H9 (cell line): Measurements from ENCODE around the gene PGA4. TPM values are rescaled to one million over a fixed set of nuclear protein-coding genes. Genes with fewer than 3 reads are reported as not detected.
"Not testable (repeated sequence)": the region's sequence is repeated elsewhere in the genome, so short reads cannot be mapped to it uniquely, and the experiment has no call there.

Source experiments
- DNase-seq: peaks from one replicate; pipeline ENCODE4 v3.0.0-alpha.2; 2017
- H2AFZ ChIP-seq: one replicate; pipeline ENCODE4 v1.6.1; 2013; ENCODE audit warnings: mild to moderate bottlenecking, low read length, control low read depth, moderate library complexity
- H2AK5ac ChIP-seq: 2 replicates; pipeline ENCODE4 v1.6.1; 2013; ENCODE audit warnings: low read length, control low read depth, mixed read lengths; ENCODE audit not compliant: insufficient read length
- H2BK120ac ChIP-seq: one replicate; pipeline ENCODE4 v1.6.1; 2013; ENCODE audit warnings: low read depth, mild to moderate bottlenecking, low read length, control low read depth, inconsistent platforms; ENCODE audit not compliant: poor library complexity, severe bottlenecking
- H2BK12ac ChIP-seq: 2 replicates; pipeline ENCODE4 v1.6.1; 2013; ENCODE audit warnings: low read length, control low read depth, mixed read lengths, low read depth; ENCODE audit not compliant: insufficient read length
- H2BK15ac ChIP-seq: 2 replicates; pipeline ENCODE4 v1.6.1; 2013; ENCODE audit warnings: low read depth, low read length, control low read depth
- H2BK20ac ChIP-seq: one replicate; pipeline ENCODE4 v1.6.1; 2013; ENCODE audit warnings: low read depth, mild to moderate bottlenecking, low read length, control low read depth, inconsistent platforms; ENCODE audit not compliant: poor library complexity, severe bottlenecking
- H2BK5ac ChIP-seq: 2 replicates; pipeline ENCODE4 v1.6.1; 2013; ENCODE audit warnings: low read length, control low read depth, mixed read lengths; ENCODE audit not compliant: insufficient read length
- H3K14ac ChIP-seq: 2 replicates; pipeline ENCODE4 v1.6.1; 2013; ENCODE audit warnings: low read length, control low read depth; ENCODE audit not compliant: insufficient read depth
- H3K18ac ChIP-seq: 2 replicates; pipeline ENCODE4 v1.6.1; 2013; ENCODE audit warnings: low read depth, mild to moderate bottlenecking, mixed read lengths, low read length, control low read depth; ENCODE audit not compliant: insufficient read length
- H3K23ac ChIP-seq: 2 replicates; pipeline ENCODE4 v1.6.1; 2013; ENCODE audit warnings: low read length, control low read depth, mixed read lengths, low read depth; ENCODE audit not compliant: insufficient read length
- H3K23me2 ChIP-seq: 2 replicates; pipeline ENCODE4 v1.6.1; 2013; ENCODE audit warnings: low read depth, mild to moderate bottlenecking, mixed read lengths, low read length, control low read depth; ENCODE audit not compliant: insufficient read length, poor library complexity, severe bottlenecking
- H3K27ac ChIP-seq: 2 replicates; pipeline ENCODE4 v1.5.1; 2013; ENCODE audit warnings: low read length, control low read depth, mixed read lengths, low read depth; ENCODE audit not compliant: insufficient read length
- H3K27me3 ChIP-seq: 2 replicates; pipeline ENCODE4 v1.6.1; 2013; ENCODE audit warnings: low read length, control low read depth, inconsistent platforms; ENCODE audit not compliant: insufficient read depth
- H3K4ac ChIP-seq: 2 replicates; pipeline ENCODE4 v1.6.1; 2013; ENCODE audit warnings: low read depth, mild to moderate bottlenecking, control low read depth, inconsistent platforms, low read length, moderate library complexity
- H3K4me1 ChIP-seq: 2 replicates; pipeline ENCODE4 v1.6.1; 2013; ENCODE audit warnings: low read length, control low read depth, inconsistent platforms; ENCODE audit not compliant: insufficient read depth
- H3K4me2 ChIP-seq: 2 replicates; pipeline ENCODE4 v1.6.1; 2013; ENCODE audit warnings: low read length, control low read depth, mixed read lengths; ENCODE audit not compliant: insufficient read length, insufficient read depth
- H3K56ac ChIP-seq: 2 replicates; pipeline ENCODE4 v1.6.1; 2013; ENCODE audit warnings: low read depth, mild to moderate bottlenecking, mixed read lengths, low read length, control low read depth; ENCODE audit not compliant: insufficient read length
- H3K79me1 ChIP-seq: 2 replicates; pipeline ENCODE4 v1.6.1; 2013; ENCODE audit warnings: low read depth, mild to moderate bottlenecking, moderate library complexity, low read length, control low read depth, inconsistent platforms; ENCODE audit not compliant: insufficient read depth, poor library complexity, severe bottlenecking
- H3K79me2 ChIP-seq: 2 replicates; pipeline ENCODE4 v1.6.1; 2013; ENCODE audit warnings: low read length, control low read depth, inconsistent platforms; ENCODE audit not compliant: insufficient read depth
- H3K9ac ChIP-seq: 2 replicates; pipeline ENCODE4 v1.6.1; 2013; ENCODE audit warnings: low read length, control low read depth, mixed read lengths; ENCODE audit not compliant: insufficient read length; ENCODE audit errors: extremely low read depth
- H3K9me3 ChIP-seq: one replicate; pipeline ENCODE4 v1.6.1; 2013; ENCODE audit warnings: low read depth, low read length, inconsistent platforms; ENCODE audit not compliant: control insufficient read depth
- H3T11ph ChIP-seq: one replicate; pipeline ENCODE4 v1.6.1; 2013; ENCODE audit warnings: mild to moderate bottlenecking, low read length, control low read depth, inconsistent platforms
- H4K20me1 ChIP-seq: one replicate; pipeline ENCODE4 v1.6.1; 2013; ENCODE audit not compliant: control insufficient read depth, insufficient read length, insufficient read depth
- H4K5ac ChIP-seq: 2 replicates; pipeline ENCODE4 v1.6.1; 2013; ENCODE audit warnings: low read depth, mild to moderate bottlenecking, mixed read lengths, low read length, control low read depth; ENCODE audit not compliant: insufficient read length
- H4K8ac ChIP-seq: replicated peaks from 2 replicates; pipeline ENCODE4 v1.6.1; 2013; ENCODE audit warnings: low read length, control low read depth, mixed read lengths, low read depth; ENCODE audit not compliant: insufficient read length
- H4K91ac ChIP-seq: 2 replicates; pipeline ENCODE4 v1.6.1; 2013; ENCODE audit warnings: low read depth, mild to moderate bottlenecking, moderate library complexity, mixed read lengths, low read length, control low read depth; ENCODE audit not compliant: insufficient read length
- H3K27ac Mint-ChIP-seq, 3 experiments: 2 replicates in 2 of 3; 3 replicates in 1 of 3; pipeline ENCODE4 v1.8.0; 2020 to 2021; ENCODE audit warnings: mixed read lengths in 3 of 3, mild to moderate bottlenecking in 1 of 3, moderate library complexity in 1 of 3
- H3K27me3 Mint-ChIP-seq: 2 replicates; pipeline ENCODE4 v1.8.0; 2021; ENCODE audit warnings: low read depth, mild to moderate bottlenecking, moderate library complexity, mixed read lengths
- H3K36me3 Mint-ChIP-seq, 3 experiments: 2 replicates in 2 of 3; 3 replicates in 1 of 3; pipeline ENCODE4 v1.8.0; 2020 to 2021; ENCODE audit warnings: low read depth in 3 of 3, mixed read lengths in 3 of 3; ENCODE audit not compliant: insufficient read depth in 1 of 3
- H3K4me1 Mint-ChIP-seq, 2 experiments: 2 replicates each; pipeline ENCODE4 v1.8.0; 2020; ENCODE audit warnings: mixed read lengths in 2 of 2
- H3K4me3 Mint-ChIP-seq, 2 experiments: 2 replicates in 1 of 2; 3 replicates in 1 of 2; pipeline ENCODE4 v1.8.0; 2020 to 2021; ENCODE audit warnings: mild to moderate bottlenecking in 2 of 2, mixed read lengths in 2 of 2, moderate library complexity in 1 of 2
- H3K9me3 Mint-ChIP-seq, 2 experiments: 2 replicates in 1 of 2; 3 replicates in 1 of 2; pipeline ENCODE4 v1.8.0; 2020; ENCODE audit warnings: mild to moderate bottlenecking in 2 of 2, mixed read lengths in 2 of 2, moderate library complexity in 1 of 2
- WGBS: extraction: QIAGEN DNeasy Blood & Tissue Kit; methylation state at CpG from one replicate; pipeline ENCODE4 v1.1.7; 2013; ENCODE audit warnings: missing lambda C conversion rate, low lambda C conversion rate, mixed read lengths; ENCODE audit not compliant: insufficient read length; ENCODE audit errors: extremely low coverage; 5-methylcytosine and 5-hydroxymethylcytosine counted together
- total RNA-seq: library from RNA; stranded (reverse); gene quantifications from 2 replicates; pipeline ENCODE4 v1.2.1, GENCODE V29; 2021

PGA4 gene
- total RNA-seq, 1 experiment from 2014 or later = not detected

DNA sequence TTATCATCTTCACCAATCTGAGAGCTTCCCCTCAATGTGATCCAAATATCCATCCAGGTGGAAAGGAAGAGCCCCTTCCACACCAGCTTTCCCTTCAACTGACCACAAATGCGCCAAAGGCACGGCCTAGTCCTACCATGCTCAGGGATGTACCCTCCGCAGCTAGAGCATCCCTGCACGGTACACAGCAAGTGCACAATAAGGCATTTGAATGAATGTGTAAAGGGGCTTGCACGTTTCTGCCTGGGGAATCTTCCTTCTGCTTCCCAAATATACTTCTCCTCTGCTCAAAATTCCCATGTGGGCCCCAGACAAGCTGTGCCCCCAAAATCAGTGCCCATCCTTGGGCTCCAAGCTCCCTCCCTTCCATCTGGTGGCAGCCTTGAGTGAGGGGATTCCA, 3.1 kb upstream of the PGA4 start:
- H3K27me3 ChIP-seq, H3K14ac ChIP-seq: not testable (repeated sequence)
- WGBS = no CpG with 5 or more reads among the region's 5 CpGs

DNA sequence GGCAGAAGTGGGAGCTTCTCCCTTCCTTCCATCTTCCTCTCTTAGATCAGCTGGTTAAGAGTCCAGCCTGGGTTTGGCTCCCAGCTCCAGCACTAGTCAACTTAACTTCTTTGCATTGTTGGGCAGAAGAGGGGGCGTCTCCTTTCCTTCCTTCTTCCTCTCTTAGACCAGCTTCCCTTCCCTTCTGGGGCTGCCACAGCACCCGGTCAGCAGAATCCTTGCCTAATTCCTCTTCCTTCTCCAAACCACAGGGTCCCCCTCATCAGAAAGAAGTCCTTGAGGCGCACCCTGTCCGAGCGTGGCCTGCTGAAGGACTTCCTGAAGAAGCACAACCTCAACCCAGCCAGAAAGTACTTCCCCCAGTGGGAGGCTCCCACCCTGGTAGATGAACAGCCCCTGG, 545 bp downstream of the PGA4 start:
- not testable (repeated sequence) for H3K79me1 ChIP-seq, H2AK5ac ChIP-seq, H2BK5ac ChIP-seq, H3K14ac ChIP-seq, H3K23me2 ChIP-seq, H3K18ac ChIP-seq, H2BK12ac ChIP-seq, H3K27me3 Mint-ChIP-seq, H3K4me2 ChIP-seq, H3K9ac ChIP-seq, H3K27ac ChIP-seq, H3T11ph ChIP-seq, H3K23ac ChIP-seq, H2BK120ac ChIP-seq, H3K9me3 ChIP-seq, H4K8ac ChIP-seq, H3K4me1 ChIP-seq, H4K5ac ChIP-seq, H4K20me1 ChIP-seq, H2BK20ac ChIP-seq, H3K4me3 Mint-ChIP-seq, DNase-seq, H3K27me3 ChIP-seq, H2AFZ ChIP-seq, H3K4ac ChIP-seq, H4K91ac ChIP-seq, H2BK15ac ChIP-seq, H3K56ac ChIP-seq, H3K9me3 Mint-ChIP-seq, H3K36me3 Mint-ChIP-seq, H3K79me2 ChIP-seq, H3K27ac Mint-ChIP-seq, H3K4me1 Mint-ChIP-seq
- WGBS = no CpG with 5 or more reads among the region's 5 CpGs

More for the DNA sequence above, 3.1 kb upstream of the PGA4 start:
- not testable (repeated sequence) for H3K79me1 ChIP-seq, H3K9me3 ChIP-seq, H3K4me1 ChIP-seq, H4K5ac ChIP-seq, H3K4ac ChIP-seq, H3K56ac ChIP-seq, H2BK5ac ChIP-seq, H3K79me2 ChIP-seq, H3K9me3 Mint-ChIP-seq, H2AFZ ChIP-seq, H2BK15ac ChIP-seq, H3K4me1 Mint-ChIP-seq, H2AK5ac ChIP-seq, H4K20me1 ChIP-seq, H4K8ac ChIP-seq, H3K18ac ChIP-seq, H3K27me3 Mint-ChIP-seq, H3K23ac ChIP-seq, H3T11ph ChIP-seq, H4K91ac ChIP-seq, H3K4me2 ChIP-seq, H2BK20ac ChIP-seq, H3K4me3 Mint-ChIP-seq, H2BK12ac ChIP-seq, H3K27ac ChIP-seq, H2BK120ac ChIP-seq, H3K23me2 ChIP-seq, DNase-seq, H3K27ac Mint-ChIP-seq, H3K36me3 Mint-ChIP-seq, H3K9ac ChIP-seq
